ENCODE measurements around the gene IFT57. TPM values are rescaled to one million over a fixed set of nuclear protein-coding genes. Genes with fewer than 3 reads are reported as not detected.

The IFT57 gene
- total RNA-seq, 1 donor from 2014 or later: 43.1 TPM

DNA sequence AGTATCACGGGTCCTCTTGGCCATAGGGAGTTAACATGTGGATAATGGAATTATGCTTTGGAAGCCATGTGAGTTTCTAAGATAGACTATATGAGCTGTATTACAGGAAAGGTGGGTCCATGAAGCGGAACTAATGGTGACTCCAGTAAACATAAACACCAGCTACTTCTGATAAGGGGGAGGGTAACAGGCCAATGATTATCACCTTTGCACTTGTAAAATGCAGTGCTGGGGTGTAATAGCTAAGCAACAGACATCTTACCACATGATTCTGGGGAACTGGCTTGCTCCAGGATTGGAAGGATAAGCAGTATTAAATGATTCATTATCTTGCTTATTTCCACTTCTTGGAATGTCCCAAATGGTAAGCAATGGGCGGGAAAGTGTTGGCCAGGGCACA, 70.0 kb downstream of the IFT57 start:
- Mint-ChIP-seq H3K4me1 (peaks cover 7% of the 10 kb centered on the region), H3K4me3 (no peak overlapping the region), H3K27ac (no peak overlapping the region), H3K36me3 (no peaks in the 10 kb centered on the region), H3K27me3 (ENCODE audit: low read depth) (no peaks in the 10 kb centered on the region), H3K9me3 (no peaks in the 10 kb centered on the region)
- no peak for DNase-seq (ENCODE audit: low spot score in 2 of 2, unreplicated experiment in 2 of 2)
- TF ChIP-seq, protein P1, sequence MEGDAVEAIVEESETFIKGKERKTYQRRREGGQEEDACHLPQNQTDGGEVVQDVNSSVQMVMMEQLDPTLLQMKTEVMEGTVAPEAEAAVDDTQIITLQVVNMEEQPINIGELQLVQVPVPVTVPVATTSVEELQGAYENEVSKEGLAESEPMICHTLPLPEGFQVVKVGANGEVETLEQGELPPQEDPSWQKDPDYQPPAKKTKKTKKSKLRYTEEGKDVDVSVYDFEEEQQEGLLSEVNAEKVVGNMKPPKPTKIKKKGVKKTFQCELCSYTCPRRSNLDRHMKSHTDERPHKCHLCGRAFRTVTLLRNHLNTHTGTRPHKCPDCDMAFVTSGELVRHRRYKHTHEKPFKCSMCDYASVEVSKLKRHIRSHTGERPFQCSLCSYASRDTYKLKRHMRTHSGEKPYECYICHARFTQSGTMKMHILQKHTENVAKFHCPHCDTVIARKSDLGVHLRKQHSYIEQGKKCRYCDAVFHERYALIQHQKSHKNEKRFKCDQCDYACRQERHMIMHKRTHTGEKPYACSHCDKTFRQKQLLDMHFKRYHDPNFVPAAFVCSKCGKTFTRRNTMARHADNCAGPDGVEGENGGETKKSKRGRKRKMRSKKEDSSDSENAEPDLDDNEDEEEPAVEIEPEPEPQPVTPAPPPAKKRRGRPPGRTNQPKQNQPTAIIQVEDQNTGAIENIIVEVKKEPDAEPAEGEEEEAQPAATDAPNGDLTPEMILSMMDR (IDR thresholded peaks at IDR 0.05; ENCODE audit: unreplicated experiment): no peak

DNA sequence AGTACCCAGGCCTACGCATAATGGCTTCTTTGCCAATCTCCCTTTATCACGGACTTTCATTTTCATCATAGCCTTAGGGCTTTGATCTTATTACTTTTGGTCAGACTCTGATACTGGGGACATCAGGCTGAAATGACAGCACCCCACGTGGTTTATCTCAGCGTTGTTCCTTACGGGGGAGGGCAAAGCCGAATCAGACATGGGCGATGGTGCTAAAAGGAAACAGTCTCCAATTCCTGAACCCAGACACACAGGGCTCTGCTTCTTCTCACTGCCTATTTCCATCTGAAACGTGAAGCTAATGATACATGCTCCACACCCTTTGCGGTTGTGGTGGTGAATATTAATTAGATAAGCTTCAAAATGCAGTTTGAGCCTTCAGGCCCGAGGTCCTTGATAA, 72.0 kb downstream of the IFT57 start:
- Mint-ChIP-seq H3K4me1 (peaks cover 7% of the 10 kb centered on the region), H3K27me3 (ENCODE audit: low read depth) (no peaks in the 10 kb centered on the region), H3K4me3 (no peak overlapping the region), H3K9me3 (peaks cover 6% of the 10 kb centered on the region), H3K36me3 (no peaks in the 10 kb centered on the region), H3K27ac (no peak overlapping the region)
- DNase-seq (ENCODE audit: low spot score in 2 of 2, unreplicated experiment in 2 of 2): no peak
- TF ChIP-seq, protein P1 (IDR thresholded peaks at IDR 0.05; ENCODE audit: unreplicated experiment): no peak

DNA sequence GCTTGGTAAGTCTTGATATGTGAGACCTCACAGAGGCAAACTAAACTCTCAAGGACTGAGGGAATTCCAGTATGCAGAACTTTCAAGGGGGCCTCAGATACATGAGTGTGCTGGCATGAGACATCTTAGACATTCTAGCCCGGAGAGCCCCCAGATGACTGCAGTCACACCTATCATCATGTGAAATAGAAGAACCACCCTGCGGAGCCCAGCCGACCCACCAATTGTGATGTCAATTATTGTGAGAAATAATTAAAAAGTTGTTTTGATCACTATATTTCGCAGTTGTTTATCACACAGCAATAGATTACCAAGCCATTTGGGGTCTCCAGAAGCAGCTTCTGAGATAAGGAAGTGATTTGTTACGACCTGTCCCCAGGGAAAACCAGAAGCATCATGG, 76.1 kb downstream of the IFT57 start:
- no peak for DNase-seq (ENCODE audit: low spot score in 2 of 2, unreplicated experiment in 2 of 2)
- Mint-ChIP-seq H3K4me1 (no peaks in the 10 kb centered on the region), H3K36me3 (no peaks in the 10 kb centered on the region), H3K27ac (no peak overlapping the region), H3K27me3 (ENCODE audit: low read depth) (no peaks in the 10 kb centered on the region), H3K4me3 (no peak overlapping the region), H3K9me3 (peaks cover 6% of the 10 kb centered on the region)
- TF ChIP-seq, protein P1 (IDR thresholded peaks at IDR 0.05; ENCODE audit: unreplicated experiment): no peak

DNA sequence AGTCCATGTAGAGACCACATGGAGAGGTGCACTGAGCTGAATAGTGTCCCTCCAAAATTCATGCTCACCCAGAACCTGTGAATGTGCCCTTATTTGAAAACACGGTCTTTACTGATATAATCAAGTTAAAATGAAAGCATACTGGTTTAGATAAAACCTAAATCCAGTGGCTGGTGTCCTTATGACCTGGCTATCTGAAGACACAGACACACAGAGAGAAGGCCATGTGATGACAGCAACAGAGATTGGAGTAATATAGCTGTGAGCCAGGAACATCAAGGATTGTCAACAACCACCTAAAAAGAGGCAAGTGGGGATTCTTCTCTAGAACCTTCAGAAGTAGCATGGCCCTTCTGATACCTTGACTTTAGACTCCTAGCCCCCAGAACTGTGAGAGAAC, 76.6 kb downstream of the IFT57 start:
- no peak overlapping the region for H3K4me3 Mint-ChIP-seq
- H3K36me3 Mint-ChIP-seq: no peaks in the 10 kb centered on the region
- no peaks in the 10 kb centered on the region for H3K4me1 Mint-ChIP-seq
- no peak overlapping the region for H3K27ac Mint-ChIP-seq
- DNase-seq (ENCODE audit: low spot score in 2 of 2, unreplicated experiment in 2 of 2): no peak
- no peaks in the 10 kb centered on the region for H3K27me3 Mint-ChIP-seq (ENCODE audit: low read depth)
- H3K9me3 Mint-ChIP-seq: peaks cover 10% of the 10 kb centered on the region
- TF ChIP-seq, protein P1 (IDR thresholded peaks at IDR 0.05; ENCODE audit: unreplicated experiment): no peak

DNA sequence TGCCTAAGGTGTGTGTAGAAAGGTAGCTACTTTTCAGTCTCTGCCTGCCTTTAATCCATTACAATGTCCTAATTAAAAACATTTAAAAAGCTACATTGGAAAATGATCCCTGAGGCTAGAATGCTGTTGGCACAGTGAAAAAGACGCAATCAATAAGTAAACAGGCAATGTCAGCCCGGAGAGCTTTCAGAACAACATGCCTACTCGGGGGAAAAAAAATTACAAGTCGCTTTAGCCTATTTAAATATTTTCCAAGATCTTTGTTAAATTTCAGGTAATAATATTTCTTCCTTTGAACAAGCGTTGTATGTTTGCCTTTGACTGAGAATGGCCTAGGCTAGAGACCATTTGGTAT, 84.8 kb downstream of the IFT57 start:
- TF ChIP-seq, protein P1 (IDR thresholded peaks at IDR 0.05; ENCODE audit: unreplicated experiment): no peak
- H3K4me3 Mint-ChIP-seq: no peak overlapping the region
- DNase-seq (ENCODE audit: low spot score in 2 of 2, unreplicated experiment in 2 of 2): no peak
- peaks cover 22% of the 10 kb centered on the region for H3K4me1 Mint-ChIP-seq
- no peaks in the 10 kb centered on the region for H3K27me3 Mint-ChIP-seq (ENCODE audit: low read depth)
- peaks cover 4% of the 10 kb centered on the region for H3K9me3 Mint-ChIP-seq
- no peaks in the 10 kb centered on the region for H3K36me3 Mint-ChIP-seq
- peak overlapping the region; percentile 94 for H3K27ac Mint-ChIP-seq
